Activated CD8-positive, alpha-beta T cell treated with anti-CD3 and anti-CD28 coated beads for 36 hours (primary cell): ENCODE measurements around the gene FAM174A. TPM values are rescaled to one million over a fixed set of nuclear protein-coding genes. Genes with fewer than 3 reads are reported as not detected.

Experiments used
- ATAC-seq: fragments of 200-7000 bp; cut with Tn5 transposase; one replicate; pipeline ENCODE4 v1.10.0; 2021; ENCODE audit warnings: mild to moderate bottlenecking, moderate library complexity
- CTCF ChIA-PET: fragments of 350-600 bp; sonication (Branson Sonifier 250); formaldehyde crosslinking; loops from one replicate; lab custom pipeline; 2021; ENCODE audit warnings: antibody characterized with exemption; lab: Charles Lee
- POLR2A ChIA-PET: fragments of 350-600 bp; sonication (Branson Sonifier 250); formaldehyde crosslinking; loops from one replicate; lab custom pipeline; 2021; ENCODE audit warnings: antibody characterized with exemption; lab: Charles Lee
- DNase-seq: peaks from one replicate; pipeline ENCODE4 v3.0.0-alpha.2; 2020
- H3K27ac Mint-ChIP-seq: one replicate; pipeline ENCODE4 v1.8.0; 2021; ENCODE audit warnings: mild to moderate bottlenecking, mixed read lengths
- H3K27me3 Mint-ChIP-seq: one replicate; pipeline ENCODE4 v1.8.0; 2021; ENCODE audit warnings: mixed read lengths
- H3K36me3 Mint-ChIP-seq: one replicate; pipeline ENCODE4 v1.8.0; 2021; ENCODE audit warnings: low read depth, mixed read lengths
- H3K4me1 Mint-ChIP-seq: one replicate; pipeline ENCODE4 v1.8.0; 2021; ENCODE audit warnings: low read depth, mixed read lengths
- H3K4me3 Mint-ChIP-seq: one replicate; pipeline ENCODE4 v1.8.0; 2021; ENCODE audit warnings: mild to moderate bottlenecking, moderate library complexity, mixed read lengths
- H3K9me3 Mint-ChIP-seq: one replicate; pipeline ENCODE4 v1.8.0; 2021; ENCODE audit warnings: mixed read lengths
- intact Hi-C: fragments of 100-400 bp; cut with micrococcal nuclease; formaldehyde crosslinking; loops from one replicate; pipeline ENCODE4 v1.10.0; 2022
- total RNA-seq, 2 experiments: library from RNA; stranded (reverse); gene quantifications; one replicate each; pipeline ENCODE4 v1.2.3, GENCODE V29; 2021
- TF ChIP-seq, protein P1 (sequence below): fragments of 200-600 bp; IDR thresholded peaks from one replicate; pipeline ENCODE4 v1.8.0; 2022; ENCODE audit warnings: antibody characterized with exemption, mild to moderate bottlenecking

FAM174A gene
- total RNA-seq, 2 experiments from 2014 or later = 5.9 to 6.6 TPM

- ChIA-PET POLR2A (no interaction called here), CTCF (no interaction called here)
- peak; percentile 75 for ATAC-seq
- intact Hi-C loops = no loop called here
- peaks cover 16% of the 10 kb centered on the region for H3K4me1 Mint-ChIP-seq
- H3K4me3 Mint-ChIP-seq = no peak overlapping the region
- H3K9me3 Mint-ChIP-seq = peaks cover under 1% of the 10 kb centered on the region
- peaks cover 2% of the 10 kb centered on the region for H3K36me3 Mint-ChIP-seq
- TF ChIP-seq, protein P1, sequence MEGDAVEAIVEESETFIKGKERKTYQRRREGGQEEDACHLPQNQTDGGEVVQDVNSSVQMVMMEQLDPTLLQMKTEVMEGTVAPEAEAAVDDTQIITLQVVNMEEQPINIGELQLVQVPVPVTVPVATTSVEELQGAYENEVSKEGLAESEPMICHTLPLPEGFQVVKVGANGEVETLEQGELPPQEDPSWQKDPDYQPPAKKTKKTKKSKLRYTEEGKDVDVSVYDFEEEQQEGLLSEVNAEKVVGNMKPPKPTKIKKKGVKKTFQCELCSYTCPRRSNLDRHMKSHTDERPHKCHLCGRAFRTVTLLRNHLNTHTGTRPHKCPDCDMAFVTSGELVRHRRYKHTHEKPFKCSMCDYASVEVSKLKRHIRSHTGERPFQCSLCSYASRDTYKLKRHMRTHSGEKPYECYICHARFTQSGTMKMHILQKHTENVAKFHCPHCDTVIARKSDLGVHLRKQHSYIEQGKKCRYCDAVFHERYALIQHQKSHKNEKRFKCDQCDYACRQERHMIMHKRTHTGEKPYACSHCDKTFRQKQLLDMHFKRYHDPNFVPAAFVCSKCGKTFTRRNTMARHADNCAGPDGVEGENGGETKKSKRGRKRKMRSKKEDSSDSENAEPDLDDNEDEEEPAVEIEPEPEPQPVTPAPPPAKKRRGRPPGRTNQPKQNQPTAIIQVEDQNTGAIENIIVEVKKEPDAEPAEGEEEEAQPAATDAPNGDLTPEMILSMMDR = no peak
- H3K27me3 Mint-ChIP-seq = no peaks in the 10 kb centered on the region
- DNase-seq = no peak
- peak overlapping the region; percentile 15 for H3K27ac Mint-ChIP-seq
Observed at GRCh38 chr5:100550531-100551051, 15.4 kb downstream of the FAM174A start.

DNA sequence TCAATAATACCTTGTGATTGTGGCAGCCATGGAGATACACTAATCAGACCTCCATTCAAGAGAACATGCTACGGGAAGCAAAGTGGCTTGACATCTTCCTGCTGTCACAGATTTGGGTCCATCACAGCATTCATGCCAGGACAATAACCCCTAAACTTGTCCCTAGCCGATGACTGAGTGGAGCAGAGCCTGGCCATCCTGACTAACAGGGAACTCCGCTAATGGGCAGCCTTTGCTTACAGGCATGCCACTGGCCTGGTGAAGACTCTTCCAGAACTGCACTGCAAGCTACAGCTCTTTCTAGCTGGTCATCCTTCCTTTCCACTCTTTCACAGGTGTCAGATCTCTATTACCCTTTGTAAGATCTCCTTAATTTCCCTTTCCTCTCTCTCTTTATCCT is 16.0 kb downstream of the FAM174A start:
- no peak overlapping the region for H3K27ac Mint-ChIP-seq
- H3K4me1 Mint-ChIP-seq = peaks cover 16% of the 10 kb centered on the region
- H3K4me3 Mint-ChIP-seq = no peak overlapping the region
- ChIA-PET CTCF (no interaction called here), POLR2A (no interaction called here)
- TF ChIP-seq, protein P1 = no peak
- H3K9me3 Mint-ChIP-seq = peaks cover 3% of the 10 kb centered on the region
- DNase-seq (no peak), ATAC-seq (no peak)
- peaks cover 4% of the 10 kb centered on the region for H3K36me3 Mint-ChIP-seq
- intact Hi-C loops = no loop called here
- no peaks in the 10 kb centered on the region for H3K27me3 Mint-ChIP-seq

- POLR2A ChIA-PET = no interaction called here
- TF ChIP-seq, protein P1 = no peak
- no peak for ATAC-seq
- CTCF ChIA-PET = no interaction called here
- Mint-ChIP-seq H3K27me3 (no peaks in the 10 kb centered on the region), H3K4me1 (peaks cover 16% of the 10 kb centered on the region), H3K27ac (no peak overlapping the region), H3K36me3 (peaks cover 4% of the 10 kb centered on the region), H3K4me3 (no peak overlapping the region), H3K9me3 (peaks cover 3% of the 10 kb centered on the region)
- no peak for DNase-seq
- intact Hi-C loops = no loop called here
Observed at GRCh38 chr5:100553209-100553608, 18.0 kb downstream of the FAM174A start.

DNA sequence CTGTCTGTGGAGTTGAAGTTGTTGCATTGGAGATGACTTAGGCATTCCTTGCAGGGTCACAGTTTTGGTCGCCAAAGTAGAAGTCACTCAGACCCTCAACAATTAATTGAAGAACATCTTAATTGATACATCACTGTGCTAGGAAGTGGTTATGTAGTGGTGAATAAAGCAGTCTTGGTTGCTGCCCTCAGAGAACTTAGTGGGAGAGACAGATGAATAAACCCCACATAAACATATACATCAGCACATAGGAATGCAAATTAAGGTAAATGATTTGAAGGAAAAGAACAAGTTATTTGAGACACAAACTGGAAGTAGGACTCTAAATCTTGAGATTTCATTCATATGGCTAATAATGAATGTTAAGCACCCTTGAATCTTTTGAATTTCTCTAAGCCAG is 25.7 kb downstream of the FAM174A start:
- no peak for ATAC-seq
- ChIA-PET CTCF (no interaction called here), POLR2A (no interaction called here)
- H3K27me3 Mint-ChIP-seq = no peaks in the 10 kb centered on the region
- H3K36me3 Mint-ChIP-seq = peaks cover 23% of the 10 kb centered on the region
- H3K27ac Mint-ChIP-seq = no peak overlapping the region
- intact Hi-C loops = no loop called here
- no peak for DNase-seq
- no peaks in the 10 kb centered on the region for H3K9me3 Mint-ChIP-seq
- H3K4me3 Mint-ChIP-seq = no peak overlapping the region
- H3K4me1 Mint-ChIP-seq = peaks cover 5% of the 10 kb centered on the region
- TF ChIP-seq, protein P1 = no peak

- TF ChIP-seq, protein P1 = no peak
Observed at GRCh38 chr5:100562821-100563220, 27.6 kb downstream of the FAM174A start.

More at GRCh38 chr5:100562821-100563220, 27.6 kb downstream of the FAM174A start:
- intact Hi-C loops = no loop called here
- Mint-ChIP-seq H3K36me3 (peaks cover 25% of the 10 kb centered on the region), H3K27ac (no peak overlapping the region), H3K4me1 (peaks cover 12% of the 10 kb centered on the region), H3K9me3 (no peaks in the 10 kb centered on the region), H3K4me3 (no peak overlapping the region), H3K27me3 (no peaks in the 10 kb centered on the region)
- ATAC-seq (no peak), DNase-seq (no peak)
- POLR2A ChIA-PET = no interaction called here
- CTCF ChIA-PET = no interaction called here
